Nephron (organoid): Measurements from ENCODE around the gene GORAB.
A peak's percentile ranks its signal among the peaks of the same experiment; 100 is the strongest.

Experiments used
- H3K27ac Mint-ChIP-seq, 3 experiments: 2 replicates each; pipeline ENCODE4 v1.8.0; 2020; ENCODE audit warnings: mixed read lengths in 3 of 3, mild to moderate bottlenecking in 2 of 3, moderate library complexity in 1 of 3
- H3K27me3 Mint-ChIP-seq: 2 replicates; pipeline ENCODE4 v1.8.0; 2021; ENCODE audit warnings: low read depth, mild to moderate bottlenecking, moderate library complexity, mixed read lengths
- H3K36me3 Mint-ChIP-seq: 2 replicates; pipeline ENCODE4 v1.8.0; 2020; ENCODE audit warnings: low read depth, mixed read lengths
- H3K4me1 Mint-ChIP-seq: 2 replicates; pipeline ENCODE4 v1.8.0; 2020; ENCODE audit warnings: mixed read lengths
- H3K4me3 Mint-ChIP-seq, 3 experiments: 2 replicates each; pipeline ENCODE4 v1.8.0; 2020; ENCODE audit warnings: mild to moderate bottlenecking in 3 of 3, mixed read lengths in 3 of 3, moderate library complexity in 2 of 3
- H3K9me3 Mint-ChIP-seq: 2 replicates; pipeline ENCODE4 v1.8.0; 2020; ENCODE audit warnings: mixed read lengths
- CTCF ChIP-seq, 3 experiments: fragments of 200-600 bp; sonication (generic); IDR thresholded peaks; one replicate each; pipeline ENCODE4 v1.5.0; 2021; ENCODE audit warnings: antibody characterized with exemption in 3 of 3; ENCODE audit not compliant: unreplicated experiment in 3 of 3

The GORAB gene

GRCh38 chr1:170538687-170539086, 6.7 kb downstream of the GORAB start:
- H3K4me1 Mint-ChIP-seq = peaks cover 5% of the 10 kb centered on the region
- peaks cover 70% of the 10 kb centered on the region for H3K36me3 Mint-ChIP-seq
- H3K27me3 Mint-ChIP-seq = no peaks in the 10 kb centered on the region
- H3K9me3 Mint-ChIP-seq = no peaks in the 10 kb centered on the region
- no peak for TF ChIP-seq CTCF (IDR thresholded peaks at IDR 0.05; ENCODE audit: unreplicated experiment in 3 of 3)
- no peak overlapping the region for H3K4me3 Mint-ChIP-seq
- no peak overlapping the region for H3K27ac Mint-ChIP-seq

GRCh38 chr1:170539154-170539553, 7.2 kb downstream of the GORAB start:
- Mint-ChIP-seq H3K4me3 (no peak overlapping the region), H3K27ac (no peak overlapping the region), H3K9me3 (no peaks in the 10 kb centered on the region), H3K36me3 (peaks cover 75% of the 10 kb centered on the region), H3K27me3 (no peaks in the 10 kb centered on the region), H3K4me1 (peaks cover 5% of the 10 kb centered on the region)
- TF ChIP-seq CTCF (IDR thresholded peaks at IDR 0.05; ENCODE audit: unreplicated experiment in 3 of 3) = no peak

- Mint-ChIP-seq H3K9me3 (peaks cover 3% of the 10 kb centered on the region), H3K27me3 (no peaks in the 10 kb centered on the region), H3K36me3 (peaks cover 91% of the 10 kb centered on the region), H3K4me3 (no peak overlapping the region), H3K4me1 (no peaks in the 10 kb centered on the region), H3K27ac (peak overlapping the region in 1 of 3 experiments; percentile 44)
- TF ChIP-seq CTCF (IDR thresholded peaks at IDR 0.05; ENCODE audit: unreplicated experiment in 3 of 3) = no peak
Measured at GRCh38 chr1:170544624-170545023, 12.7 kb downstream of the GORAB start.

GRCh38 chr1:170545476-170545875, 13.5 kb downstream of the GORAB start:
- Mint-ChIP-seq H3K4me1 (no peaks in the 10 kb centered on the region), H3K36me3 (peaks cover 88% of the 10 kb centered on the region), H3K27me3 (no peaks in the 10 kb centered on the region), H3K27ac (peak overlapping the region in 1 of 3 experiments; percentile 44), H3K4me3 (no peak overlapping the region), H3K9me3 (peaks cover 3% of the 10 kb centered on the region)
- no peak for TF ChIP-seq CTCF (IDR thresholded peaks at IDR 0.05; ENCODE audit: unreplicated experiment in 3 of 3)

- no peaks in the 10 kb centered on the region for H3K4me1 Mint-ChIP-seq
- peaks cover 87% of the 10 kb centered on the region for H3K36me3 Mint-ChIP-seq
- peaks cover 3% of the 10 kb centered on the region for H3K9me3 Mint-ChIP-seq
- no peak for TF ChIP-seq CTCF (IDR thresholded peaks at IDR 0.05; ENCODE audit: unreplicated experiment in 3 of 3)
- H3K4me3 Mint-ChIP-seq = no peak overlapping the region
- H3K27ac Mint-ChIP-seq = no peak overlapping the region
- no peaks in the 10 kb centered on the region for H3K27me3 Mint-ChIP-seq
Measured at GRCh38 chr1:170547255-170547654, 15.3 kb downstream of the GORAB start.

GRCh38 chr1:170548497-170548896, 16.5 kb downstream of the GORAB start:
- Mint-ChIP-seq H3K4me1 (no peaks in the 10 kb centered on the region), H3K36me3 (peaks cover 83% of the 10 kb centered on the region), H3K27me3 (no peaks in the 10 kb centered on the region), H3K4me3 (no peak overlapping the region), H3K27ac (no peak overlapping the region), H3K9me3 (peaks cover 3% of the 10 kb centered on the region)
- TF ChIP-seq CTCF (IDR thresholded peaks at IDR 0.05; ENCODE audit: unreplicated experiment in 3 of 3) = no peak
